ENCODE results near the gene ZFR.

ZFR gene

DNA sequence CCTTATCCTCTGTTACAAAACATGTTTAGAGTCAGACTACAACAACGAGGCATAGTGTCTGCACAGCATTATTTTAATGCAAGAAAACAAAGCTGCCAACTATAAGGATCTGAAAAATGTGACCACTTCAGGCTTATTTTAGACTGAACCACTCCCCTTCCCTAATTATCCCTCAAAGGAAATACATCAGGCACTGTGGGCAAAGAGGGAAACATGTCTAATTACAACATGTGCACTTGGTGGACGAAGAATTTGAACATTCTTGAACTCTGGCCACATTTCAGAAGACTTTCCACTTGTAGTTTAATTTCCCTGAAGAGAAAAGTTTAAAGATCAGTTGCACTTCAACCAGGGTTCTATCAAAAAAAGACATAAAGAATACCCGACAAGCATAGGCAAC, 135.6 kb downstream of the ZFR start:
- FAIRE-seq (no peak), DNase-seq (ENCODE audit: extremely low spot score, insufficient read length, low read depth) (no peak)

DNA sequence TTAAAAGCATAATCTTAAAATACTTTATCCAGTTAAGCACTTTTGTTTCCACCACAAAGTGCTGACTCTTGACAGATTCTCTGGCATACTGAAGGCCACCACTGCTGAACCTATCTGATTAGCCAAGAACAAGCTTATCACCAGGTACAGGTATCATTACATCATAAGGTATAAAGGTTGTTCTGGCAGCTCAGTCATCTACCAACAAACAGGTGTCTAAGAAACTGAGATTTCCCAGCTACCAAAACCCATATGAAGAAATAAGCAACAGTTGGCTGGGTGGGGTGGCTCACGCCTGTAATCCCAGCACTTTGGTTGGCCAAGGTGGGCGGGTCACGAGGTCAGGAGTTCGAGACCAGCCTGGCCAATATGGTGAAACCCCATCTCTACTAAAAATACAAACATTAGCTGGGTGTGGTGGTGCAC, 136.8 kb downstream of the ZFR start:
- DNase-seq (ENCODE audit: extremely low spot score, insufficient read length, low read depth) (no peak), FAIRE-seq (no peak)

GRCh38 chr5:32304622-32305021, 139.9 kb downstream of the ZFR start:
- no peak for DNase-seq (ENCODE audit: extremely low spot score, insufficient read length, low read depth)
- FAIRE-seq: no peak
